HL-60 (cell line): ENCODE results near the gene PIM3.
A peak's percentile ranks its signal among the peaks of the same experiment; 100 is the strongest.

Experiments used
- DNase-seq, 2 experiments: peaks; one replicate each; pipeline ENCODE4 v3.0.0-alpha.2; 2010 to 2020; ENCODE audit warnings: low read depth in 1 of 2, low spot score in 1 of 2
- H3K27ac ChIP-seq: fragments of 250-450 bp; sonication (Bioruptor Pico); replicated peaks from 2 replicates; pipeline ENCODE4 v1.5.1; 2020; ENCODE audit warnings: mild to moderate bottlenecking, moderate library complexity
- H3K27me3 ChIP-seq: fragments of 250-450 bp; sonication (Bioruptor Pico); 2 replicates; pipeline ENCODE4 v1.5.1; 2021; ENCODE audit warnings: mild to moderate bottlenecking, moderate library complexity; ENCODE audit not compliant: insufficient read depth, poor library complexity, severe bottlenecking
- H3K4me3 ChIP-seq: replicated peaks from 2 replicates; pipeline ENCODE4 v1.5.1; 2011; ENCODE audit warnings: mild to moderate bottlenecking, control low read depth, low read length; ENCODE audit not compliant: insufficient read depth
- CTCF ChIP-seq: IDR thresholded peaks from one replicate; pipeline ENCODE4 v1.5.1; 2011; ENCODE audit warnings: low read length, control low read depth, inconsistent platforms; ENCODE audit not compliant: insufficient read depth
- GABPA ChIP-seq: IDR thresholded peaks from 2 replicates; pipeline ENCODE4 v1.6.1; 2012; ENCODE audit warnings: low read depth
- POLR2AphosphoS5 ChIP-seq: IDR thresholded peaks from 2 replicates; pipeline ENCODE4 v1.6.1; 2012; ENCODE audit warnings: low read depth
- REST ChIP-seq: IDR thresholded peaks from 2 replicates; pipeline ENCODE4 v1.6.1; 2012; ENCODE audit warnings: low read depth; ENCODE audit not compliant: insufficient replicate concordance
- SPI1 ChIP-seq: IDR thresholded peaks from 2 replicates; pipeline ENCODE4 v1.6.1; 2012; ENCODE audit warnings: low read depth, mild to moderate bottlenecking, borderline replicate concordance

Gene PIM3

GRCh38 chr22:49973018-49973961 is 12.7 kb downstream of the PIM3 start:
- Histone ChIP-seq H3K27ac (no peak overlapping the region), H3K4me3 (no peak overlapping the region), H3K27me3 (no peaks in the 10 kb centered on the region)
- DNase-seq, result no peak
- no peak for TF ChIP-seq CTCF
- no peak for TF ChIP-seq GABPA
- TF ChIP-seq SPI1, result no peak
- TF ChIP-seq POLR2AphosphoS5, result no peak
- TF ChIP-seq REST, result no peak

GRCh38 chr22:49975543-49976389 is 15.2 kb downstream of the PIM3 start:
- Histone ChIP-seq H3K4me3 (no peak overlapping the region), H3K27me3 (no peaks in the 10 kb centered on the region), H3K27ac (peak overlapping the region; percentile 40; the same call in 1 of the 2 replicates)
- peak in 1 of 2 experiments; percentile 21 for DNase-seq
- TF ChIP-seq POLR2AphosphoS5 (no peak), CTCF (no peak), GABPA (no peak), REST (no peak), SPI1 (no peak)

GRCh38 chr22:49976439-49977175 is 16.0 kb downstream of the PIM3 start:
- no peak overlapping the region for H3K27ac ChIP-seq
- H3K27me3 ChIP-seq, result no peaks in the 10 kb centered on the region
- H3K4me3 ChIP-seq, result no peak overlapping the region
- TF ChIP-seq CTCF (no peak), SPI1 (peak; percentile 96), GABPA (no peak), REST (no peak)
- DNase-seq, result peak in 1 of 2 experiments; percentile 62
